NCI-H2029 treated with DMSO at 0.1 percent for 48 hours (cell line): ENCODE results near the gene TSPO.
"Not testable (repeated sequence)": the region's sequence is repeated elsewhere in the genome, so short reads cannot be mapped to it uniquely, and the experiment has no call there.

ENCODE experiments used
- DNase-seq: peaks from one replicate; lab custom pipeline; 2025; lab: John Stamatoyannopoulos, UW

The TSPO gene

GRCh38 chr22:43151251-43152002 lies at the start of gene TSPO:
Gene TSPO (plus strand): TSS chr22:43151559. CDS start chr22:43159239, 7,680 bp downstream.
- DNase-seq: no peak

GRCh38 chr22:43104056-43104625 lies 47.2 kb upstream of the TSPO start:
- not testable (repeated sequence) for DNase-seq

DNA sequence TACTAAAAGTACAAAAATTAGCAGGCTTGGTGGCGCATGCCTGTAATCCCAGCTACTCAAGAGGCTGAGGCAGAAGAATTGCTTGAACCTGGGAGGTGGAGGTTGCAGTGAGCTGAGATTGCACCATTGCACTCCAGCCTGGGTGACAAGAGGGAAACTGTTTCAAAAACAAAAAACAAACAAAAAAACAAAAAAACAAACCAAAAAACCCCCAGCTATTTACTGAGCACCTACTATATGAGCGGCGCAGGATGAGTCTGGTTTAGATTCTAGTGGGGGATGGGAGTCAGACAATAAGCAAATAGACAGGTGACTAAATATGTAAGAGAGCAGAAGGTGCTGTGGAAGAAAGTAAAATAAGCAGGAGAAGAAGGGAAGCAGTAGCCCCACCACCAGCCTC lies 46.4 kb upstream of the TSPO start:
- not testable (repeated sequence) for DNase-seq

- DNase-seq: no peak
Measured at GRCh38 chr22:43106302-43106701, 45.1 kb upstream of the TSPO start.

- DNase-seq: no peak
Measured at GRCh38 chr22:43109511-43109910, 41.8 kb upstream of the TSPO start.

DNA sequence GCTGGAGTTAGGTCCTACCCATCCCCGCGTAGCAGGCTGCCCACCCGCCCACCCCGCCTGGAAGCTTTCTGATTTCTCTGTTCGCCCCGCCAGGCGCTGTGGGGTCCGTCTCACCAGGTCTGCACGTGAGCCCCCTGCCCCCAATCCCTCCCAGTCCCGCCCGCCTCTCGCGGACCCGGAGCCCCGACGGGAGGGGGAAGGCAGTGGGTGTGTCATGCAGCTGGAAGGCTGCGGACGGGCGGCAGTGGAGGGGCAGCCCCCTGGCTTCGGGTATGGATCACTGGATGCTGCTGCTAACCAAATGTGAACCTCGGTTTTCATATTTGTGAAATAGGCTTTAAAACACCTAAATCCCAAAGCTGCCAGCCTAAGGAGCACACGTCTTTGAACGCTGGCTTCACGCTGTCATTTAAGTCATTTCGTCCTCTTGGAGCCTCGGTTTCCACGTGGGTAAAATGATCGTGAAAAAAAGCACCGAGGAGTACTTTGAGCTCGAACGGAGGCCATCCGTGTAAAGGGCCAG lies 41.4 kb upstream of the TSPO start:
- no peak for DNase-seq

- DNase-seq: peak; percentile 9
Measured at GRCh38 chr22:43110444-43110926, 40.9 kb upstream of the TSPO start, which contains the start of gene BIK. Gene BIK (plus strand): TSS chr22:43110750. CDS start chr22:43124023, 13,273 bp downstream.

DNA sequence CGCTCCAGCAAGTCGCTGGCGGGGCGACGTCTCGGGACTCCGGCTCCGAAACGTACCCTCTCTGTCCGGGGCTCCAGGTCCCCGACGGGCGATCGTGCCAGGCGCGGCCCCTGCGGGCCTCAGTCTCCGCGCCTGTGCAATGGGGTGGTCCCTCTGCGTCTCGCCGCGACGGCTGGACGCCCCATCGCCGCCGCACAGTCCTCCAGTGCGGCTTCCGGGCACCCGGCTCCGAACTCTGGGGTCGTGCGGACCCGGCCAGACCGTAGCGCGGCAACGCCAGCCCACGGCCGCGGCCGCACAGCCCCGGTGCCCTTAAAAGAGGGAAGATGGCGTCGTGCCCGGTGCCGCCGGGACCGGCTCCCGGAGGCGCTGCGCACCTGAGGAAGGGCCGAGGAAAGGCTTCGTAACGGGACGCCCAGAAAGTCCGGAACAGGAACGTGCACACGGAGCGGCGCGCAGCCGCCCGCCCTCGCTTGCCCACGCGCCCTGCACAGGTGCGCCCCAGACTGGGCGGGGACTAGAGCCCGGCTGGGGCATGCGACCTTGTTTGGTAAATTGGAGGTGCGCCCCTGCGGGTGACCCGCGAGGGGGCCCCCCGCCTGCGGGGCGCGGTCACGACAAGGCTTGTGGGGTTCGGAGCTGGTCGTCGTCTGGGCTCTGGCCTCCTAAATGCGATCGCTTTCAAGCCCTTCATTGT lies 40.3 kb upstream of the TSPO start:
- DNase-seq: no peak

- peak; percentile 45 for DNase-seq
Measured at GRCh38 chr22:43113526-43114251, 37.7 kb upstream of the TSPO start.

GRCh38 chr22:43114958-43115357 lies 36.4 kb upstream of the TSPO start:
- peak; percentile 59 for DNase-seq

GRCh38 chr22:43116932-43117331 lies 34.4 kb upstream of the TSPO start:
- DNase-seq: no peak

DNA sequence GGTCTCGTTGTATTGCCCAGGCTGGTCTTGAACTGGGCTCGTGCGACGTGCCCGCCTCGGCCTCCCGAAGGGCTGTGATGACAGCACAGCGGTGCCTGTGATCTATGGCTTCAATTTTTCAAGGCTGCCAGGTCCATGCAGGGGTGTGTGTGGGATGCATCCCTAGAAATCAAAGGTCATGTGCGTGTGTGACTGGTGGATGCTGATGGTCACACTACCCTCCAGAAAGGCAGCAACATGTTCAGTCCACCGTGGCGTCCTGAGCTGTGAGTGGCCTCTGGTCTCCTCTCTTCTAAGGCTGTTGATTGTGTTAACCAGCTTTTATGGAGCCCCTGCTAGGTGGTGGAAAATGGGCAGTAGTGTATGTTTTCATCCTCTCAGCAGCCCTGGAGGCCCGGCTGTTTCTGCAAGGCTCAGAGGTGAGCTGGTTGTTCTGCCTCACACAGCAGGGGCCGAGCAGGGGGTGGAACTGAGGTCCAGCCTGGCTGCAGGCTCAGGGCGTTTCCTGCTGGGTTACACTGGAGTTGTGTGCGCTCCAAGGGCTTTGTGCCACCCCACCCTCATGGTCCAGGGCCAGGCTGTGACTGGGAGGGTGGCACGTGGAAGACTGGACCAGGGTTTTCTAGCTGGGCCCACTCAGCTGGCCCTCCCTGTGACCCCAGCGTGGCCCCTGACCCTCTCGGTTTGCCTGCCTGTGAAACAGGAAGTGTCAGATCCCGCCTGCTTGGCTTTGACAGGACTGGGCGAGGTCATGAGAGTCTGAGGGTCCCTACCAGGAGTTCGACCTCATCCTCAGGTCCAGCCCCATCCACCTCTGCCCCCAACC lies 33.1 kb upstream of the TSPO start:
- DNase-seq: no peak

DNA sequence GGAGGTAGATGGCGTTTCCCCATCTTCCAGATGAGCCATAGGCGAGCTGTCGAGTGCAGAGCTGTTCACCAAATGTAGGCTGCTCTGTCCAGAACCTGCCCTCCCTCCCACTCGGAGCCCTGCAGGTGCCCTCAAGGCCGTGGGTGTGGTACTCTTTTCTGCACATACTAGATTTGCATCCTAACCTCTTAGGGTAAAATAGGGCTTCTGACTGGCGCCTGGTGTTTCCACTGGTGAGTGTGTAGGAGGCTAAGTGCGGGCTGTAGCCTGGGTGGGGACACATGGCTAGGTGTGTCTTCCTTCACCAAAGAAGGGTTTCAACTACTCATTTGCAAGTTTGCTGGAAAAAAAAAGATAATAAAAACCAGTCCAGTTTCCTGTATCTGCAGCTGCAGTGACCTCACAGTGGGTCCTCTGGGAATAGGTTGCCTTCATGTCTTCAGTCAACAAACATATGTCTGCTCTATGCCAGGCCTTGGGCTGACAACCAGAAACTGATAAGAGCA lies 32.4 kb upstream of the TSPO start:
- DNase-seq: no peak

GRCh38 chr22:43126501-43127165 lies 24.7 kb upstream of the TSPO start:
- DNase-seq: no peak

- no peak for DNase-seq
Measured at GRCh38 chr22:43127166-43127908, 24.0 kb upstream of the TSPO start.

GRCh38 chr22:43128116-43128515 lies 23.2 kb upstream of the TSPO start:
- DNase-seq: no peak

GRCh38 chr22:43128928-43129424 lies 22.4 kb upstream of the TSPO start:
- peak; percentile 46 for DNase-seq

GRCh38 chr22:43129426-43130425 lies 21.6 kb upstream of the TSPO start:
- DNase-seq: peak; percentile 46
